H9 (cell line): ENCODE measurements around the gene PAX9. TPM values are rescaled to one million over a fixed set of nuclear protein-coding genes. Genes with fewer than 3 reads are reported as not detected.

Experiments used
- DNase-seq: peaks from one replicate; pipeline ENCODE4 v3.0.0-alpha.2; 2017
- H2AFZ ChIP-seq: one replicate; pipeline ENCODE4 v1.6.1; 2013; ENCODE audit warnings: mild to moderate bottlenecking, low read length, control low read depth, moderate library complexity
- H2AK5ac ChIP-seq: 2 replicates; pipeline ENCODE4 v1.6.1; 2013; ENCODE audit warnings: low read length, control low read depth, mixed read lengths; ENCODE audit not compliant: insufficient read length
- H2BK120ac ChIP-seq: one replicate; pipeline ENCODE4 v1.6.1; 2013; ENCODE audit warnings: low read depth, mild to moderate bottlenecking, low read length, control low read depth, inconsistent platforms; ENCODE audit not compliant: poor library complexity, severe bottlenecking
- H2BK12ac ChIP-seq: 2 replicates; pipeline ENCODE4 v1.6.1; 2013; ENCODE audit warnings: low read length, control low read depth, mixed read lengths, low read depth; ENCODE audit not compliant: insufficient read length
- H2BK15ac ChIP-seq: 2 replicates; pipeline ENCODE4 v1.6.1; 2013; ENCODE audit warnings: low read depth, low read length, control low read depth
- H2BK20ac ChIP-seq: one replicate; pipeline ENCODE4 v1.6.1; 2013; ENCODE audit warnings: low read depth, mild to moderate bottlenecking, low read length, control low read depth, inconsistent platforms; ENCODE audit not compliant: poor library complexity, severe bottlenecking
- H2BK5ac ChIP-seq: 2 replicates; pipeline ENCODE4 v1.6.1; 2013; ENCODE audit warnings: low read length, control low read depth, mixed read lengths; ENCODE audit not compliant: insufficient read length
- H3K14ac ChIP-seq: 2 replicates; pipeline ENCODE4 v1.6.1; 2013; ENCODE audit warnings: low read length, control low read depth; ENCODE audit not compliant: insufficient read depth
- H3K18ac ChIP-seq: 2 replicates; pipeline ENCODE4 v1.6.1; 2013; ENCODE audit warnings: low read depth, mild to moderate bottlenecking, mixed read lengths, low read length, control low read depth; ENCODE audit not compliant: insufficient read length
- H3K23ac ChIP-seq: 2 replicates; pipeline ENCODE4 v1.6.1; 2013; ENCODE audit warnings: low read length, control low read depth, mixed read lengths, low read depth; ENCODE audit not compliant: insufficient read length
- H3K23me2 ChIP-seq: 2 replicates; pipeline ENCODE4 v1.6.1; 2013; ENCODE audit warnings: low read depth, mild to moderate bottlenecking, mixed read lengths, low read length, control low read depth; ENCODE audit not compliant: insufficient read length, poor library complexity, severe bottlenecking
- H3K27ac ChIP-seq: 2 replicates; pipeline ENCODE4 v1.5.1; 2013; ENCODE audit warnings: low read length, control low read depth, mixed read lengths, low read depth; ENCODE audit not compliant: insufficient read length
- H3K27me3 ChIP-seq: 2 replicates; pipeline ENCODE4 v1.6.1; 2013; ENCODE audit warnings: low read length, control low read depth, inconsistent platforms; ENCODE audit not compliant: insufficient read depth
- H3K4ac ChIP-seq: 2 replicates; pipeline ENCODE4 v1.6.1; 2013; ENCODE audit warnings: low read depth, mild to moderate bottlenecking, control low read depth, inconsistent platforms, low read length, moderate library complexity
- H3K4me1 ChIP-seq: 2 replicates; pipeline ENCODE4 v1.6.1; 2013; ENCODE audit warnings: low read length, control low read depth, inconsistent platforms; ENCODE audit not compliant: insufficient read depth
- H3K4me2 ChIP-seq: 2 replicates; pipeline ENCODE4 v1.6.1; 2013; ENCODE audit warnings: low read length, control low read depth, mixed read lengths; ENCODE audit not compliant: insufficient read length, insufficient read depth
- H3K56ac ChIP-seq: 2 replicates; pipeline ENCODE4 v1.6.1; 2013; ENCODE audit warnings: low read depth, mild to moderate bottlenecking, mixed read lengths, low read length, control low read depth; ENCODE audit not compliant: insufficient read length
- H3K79me1 ChIP-seq: 2 replicates; pipeline ENCODE4 v1.6.1; 2013; ENCODE audit warnings: low read depth, mild to moderate bottlenecking, moderate library complexity, low read length, control low read depth, inconsistent platforms; ENCODE audit not compliant: insufficient read depth, poor library complexity, severe bottlenecking
- H3K79me2 ChIP-seq: 2 replicates; pipeline ENCODE4 v1.6.1; 2013; ENCODE audit warnings: low read length, control low read depth, inconsistent platforms; ENCODE audit not compliant: insufficient read depth
- H3K9ac ChIP-seq: 2 replicates; pipeline ENCODE4 v1.6.1; 2013; ENCODE audit warnings: low read length, control low read depth, mixed read lengths; ENCODE audit not compliant: insufficient read length; ENCODE audit errors: extremely low read depth
- H3K9me3 ChIP-seq: one replicate; pipeline ENCODE4 v1.6.1; 2013; ENCODE audit warnings: low read depth, low read length, inconsistent platforms; ENCODE audit not compliant: control insufficient read depth
- H3T11ph ChIP-seq: one replicate; pipeline ENCODE4 v1.6.1; 2013; ENCODE audit warnings: mild to moderate bottlenecking, low read length, control low read depth, inconsistent platforms
- H4K20me1 ChIP-seq: one replicate; pipeline ENCODE4 v1.6.1; 2013; ENCODE audit not compliant: control insufficient read depth, insufficient read length, insufficient read depth
- H4K5ac ChIP-seq: 2 replicates; pipeline ENCODE4 v1.6.1; 2013; ENCODE audit warnings: low read depth, mild to moderate bottlenecking, mixed read lengths, low read length, control low read depth; ENCODE audit not compliant: insufficient read length
- H4K8ac ChIP-seq: replicated peaks from 2 replicates; pipeline ENCODE4 v1.6.1; 2013; ENCODE audit warnings: low read length, control low read depth, mixed read lengths, low read depth; ENCODE audit not compliant: insufficient read length
- H4K91ac ChIP-seq: 2 replicates; pipeline ENCODE4 v1.6.1; 2013; ENCODE audit warnings: low read depth, mild to moderate bottlenecking, moderate library complexity, mixed read lengths, low read length, control low read depth; ENCODE audit not compliant: insufficient read length
- H3K27ac Mint-ChIP-seq, 3 experiments: 2 replicates in 2 of 3; 3 replicates in 1 of 3; pipeline ENCODE4 v1.8.0; 2020 to 2021; ENCODE audit warnings: mixed read lengths in 3 of 3, mild to moderate bottlenecking in 1 of 3, moderate library complexity in 1 of 3
- H3K27me3 Mint-ChIP-seq: 2 replicates; pipeline ENCODE4 v1.8.0; 2021; ENCODE audit warnings: low read depth, mild to moderate bottlenecking, moderate library complexity, mixed read lengths
- H3K36me3 Mint-ChIP-seq, 3 experiments: 2 replicates in 2 of 3; 3 replicates in 1 of 3; pipeline ENCODE4 v1.8.0; 2020 to 2021; ENCODE audit warnings: low read depth in 3 of 3, mixed read lengths in 3 of 3; ENCODE audit not compliant: insufficient read depth in 1 of 3
- H3K4me1 Mint-ChIP-seq, 2 experiments: 2 replicates each; pipeline ENCODE4 v1.8.0; 2020; ENCODE audit warnings: mixed read lengths in 2 of 2
- H3K4me3 Mint-ChIP-seq, 2 experiments: 2 replicates in 1 of 2; 3 replicates in 1 of 2; pipeline ENCODE4 v1.8.0; 2020 to 2021; ENCODE audit warnings: mild to moderate bottlenecking in 2 of 2, mixed read lengths in 2 of 2, moderate library complexity in 1 of 2
- H3K9me3 Mint-ChIP-seq, 2 experiments: 2 replicates in 1 of 2; 3 replicates in 1 of 2; pipeline ENCODE4 v1.8.0; 2020; ENCODE audit warnings: mild to moderate bottlenecking in 2 of 2, mixed read lengths in 2 of 2, moderate library complexity in 1 of 2
- WGBS: extraction: QIAGEN DNeasy Blood & Tissue Kit; methylation state at CpG from one replicate; pipeline ENCODE4 v1.1.7; 2013; ENCODE audit warnings: missing lambda C conversion rate, low lambda C conversion rate, mixed read lengths; ENCODE audit not compliant: insufficient read length; ENCODE audit errors: extremely low coverage; 5-methylcytosine and 5-hydroxymethylcytosine counted together
- total RNA-seq: library from RNA; stranded (reverse); gene quantifications from 2 replicates; pipeline ENCODE4 v1.2.1, GENCODE V29; 2021
- TF ChIP-seq, protein P1 (sequence below): fragments of 200-600 bp; sonication (generic); conservative IDR thresholded peaks from 3 replicates; pipeline ENCODE4 v1.8.0; 2021; ENCODE audit warnings: antibody characterized with exemption, mild to moderate bottlenecking

PAX9 gene
- total RNA-seq, 1 experiment from 2014 or later, result not detected

DNA sequence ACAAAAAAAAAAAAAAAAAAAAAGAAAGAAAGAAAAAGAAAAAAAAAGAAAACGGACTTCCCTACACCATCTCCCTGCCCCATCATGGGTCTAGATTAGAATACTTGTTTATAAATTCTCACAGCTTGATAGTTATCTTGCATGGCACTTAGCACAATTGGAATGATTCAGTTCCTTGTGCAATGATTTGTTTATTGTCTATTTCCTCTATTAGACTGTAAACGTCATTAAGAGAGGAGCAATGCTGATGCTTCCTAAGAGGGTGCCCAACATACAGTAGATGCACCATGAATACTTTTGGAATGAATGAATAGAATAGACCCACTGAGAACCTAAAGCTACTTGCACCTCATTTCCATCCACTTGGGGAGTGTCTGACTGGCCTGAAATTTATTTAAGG is 40.8 kb downstream of the PAX9 start:
- peaks cover 13 to 14% of the 10 kb centered on the region in 2 experiments for H3K9me3 Mint-ChIP-seq
- H3K9me3 ChIP-seq, result no peaks in the 10 kb centered on the region
- no peak overlapping the region for H3K56ac ChIP-seq

More for the DNA sequence above, 40.8 kb downstream of the PAX9 start:
- no peak overlapping the region for H2BK15ac ChIP-seq
- H3K4me1 Mint-ChIP-seq, result peaks cover 3 to 5% of the 10 kb centered on the region in 2 experiments
- H3K4me2 ChIP-seq, result no peak overlapping the region
- H3K27me3 ChIP-seq, result no peaks in the 10 kb centered on the region
- no peak overlapping the region for H2AK5ac ChIP-seq
- no peak overlapping the region for H3K4ac ChIP-seq
- H3K23me2 ChIP-seq, result no peaks in the 10 kb centered on the region
- H4K8ac ChIP-seq, result no peak overlapping the region
- H4K5ac ChIP-seq, result no peak overlapping the region
- no peak overlapping the region for H3K27ac Mint-ChIP-seq
- H3K4me3 Mint-ChIP-seq, result no peak overlapping the region
- no peak overlapping the region for H3K23ac ChIP-seq
- no peak overlapping the region for H3K18ac ChIP-seq
- no peaks in the 10 kb centered on the region for H3K79me2 ChIP-seq
- no peak overlapping the region for H3K14ac ChIP-seq
- H3K79me1 ChIP-seq, result no peaks in the 10 kb centered on the region
- TF ChIP-seq, protein P1, sequence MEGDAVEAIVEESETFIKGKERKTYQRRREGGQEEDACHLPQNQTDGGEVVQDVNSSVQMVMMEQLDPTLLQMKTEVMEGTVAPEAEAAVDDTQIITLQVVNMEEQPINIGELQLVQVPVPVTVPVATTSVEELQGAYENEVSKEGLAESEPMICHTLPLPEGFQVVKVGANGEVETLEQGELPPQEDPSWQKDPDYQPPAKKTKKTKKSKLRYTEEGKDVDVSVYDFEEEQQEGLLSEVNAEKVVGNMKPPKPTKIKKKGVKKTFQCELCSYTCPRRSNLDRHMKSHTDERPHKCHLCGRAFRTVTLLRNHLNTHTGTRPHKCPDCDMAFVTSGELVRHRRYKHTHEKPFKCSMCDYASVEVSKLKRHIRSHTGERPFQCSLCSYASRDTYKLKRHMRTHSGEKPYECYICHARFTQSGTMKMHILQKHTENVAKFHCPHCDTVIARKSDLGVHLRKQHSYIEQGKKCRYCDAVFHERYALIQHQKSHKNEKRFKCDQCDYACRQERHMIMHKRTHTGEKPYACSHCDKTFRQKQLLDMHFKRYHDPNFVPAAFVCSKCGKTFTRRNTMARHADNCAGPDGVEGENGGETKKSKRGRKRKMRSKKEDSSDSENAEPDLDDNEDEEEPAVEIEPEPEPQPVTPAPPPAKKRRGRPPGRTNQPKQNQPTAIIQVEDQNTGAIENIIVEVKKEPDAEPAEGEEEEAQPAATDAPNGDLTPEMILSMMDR, result no peak
- no peak overlapping the region for H2AFZ ChIP-seq
- H3K27ac ChIP-seq, result no peak overlapping the region
- H4K20me1 ChIP-seq, result no peaks in the 10 kb centered on the region
- H2BK12ac ChIP-seq, result no peak overlapping the region
- H2BK120ac ChIP-seq, result no peak overlapping the region
- no CpG with 5 or more reads among the region's 2 CpGs for WGBS
- H3K4me1 ChIP-seq, result no peaks in the 10 kb centered on the region; the same call in 1 of the 2 replicates
- H4K91ac ChIP-seq, result no peak overlapping the region
- peaks cover 0 to 13% (median 3%) of the 10 kb centered on the region in 3 experiments; a peak in 4 of 7 replicates for H3K36me3 Mint-ChIP-seq
- H3K27me3 Mint-ChIP-seq, result 0 out of 2 replicates have a peak, but pooled peaks cover 4% of the 10 kb centered on the region
- no peak overlapping the region for H2BK5ac ChIP-seq
- H3K9ac ChIP-seq, result no peak overlapping the region
- DNase-seq, result no peak
- H2BK20ac ChIP-seq, result no peak overlapping the region
- no peak overlapping the region for H3T11ph ChIP-seq
